ENCODE results near the gene WDR48.

WDR48 gene

DNA sequence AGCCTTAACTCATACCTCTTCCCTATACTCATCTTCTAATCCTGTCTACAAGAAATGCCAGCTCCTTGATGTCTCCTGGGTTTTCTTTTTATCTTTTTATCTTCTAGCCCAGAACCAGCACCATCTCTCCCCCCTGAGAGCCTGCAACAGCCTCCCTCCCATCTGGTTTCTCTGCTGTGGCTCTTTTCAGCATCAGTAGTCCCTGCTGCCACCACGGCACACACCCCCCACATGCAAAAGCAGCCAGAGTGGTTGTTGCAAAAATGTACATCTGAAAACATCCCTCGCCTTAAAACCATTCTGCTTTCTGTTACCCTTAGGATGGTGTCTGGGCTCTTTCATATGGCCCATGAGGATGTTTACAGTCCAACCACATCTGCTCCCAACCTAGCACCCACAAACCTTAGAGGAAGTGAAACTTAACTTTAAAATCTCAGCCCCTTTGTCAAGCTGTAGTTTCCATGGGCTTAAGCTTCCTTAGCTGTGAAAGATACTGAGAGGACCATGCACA, 56.4 kb downstream of the WDR48 start:
- Histone ChIP-seq H3K4me1 (ENCODE audit: control insufficient read depth, insufficient read depth, low read length) (peaks cover 41% of the 10 kb centered on the region), H3K9me3 (ENCODE audit: control insufficient read depth in 2 of 2, low read length in 2 of 2) (no peaks in the 10 kb centered on the region), H3K9ac (ENCODE audit: low read length in 2 of 2) (peak overlapping the region; percentile 86 to 90), H3K27me3 (ENCODE audit: control insufficient read depth in 1 of 2, insufficient read depth in 2 of 2, low read length in 2 of 2) (no peaks in the 10 kb centered on the region), H3K4me3 (ENCODE audit: low read length in 2 of 2) (peak overlapping the region; percentile 83 to 91), H3K27ac (ENCODE audit: low read length) (peak overlapping the region; percentile 90), H3K36me3 (ENCODE audit: control insufficient read depth in 2 of 2, insufficient read depth in 2 of 2, low read length in 2 of 2) (peaks cover 0 to 2% of the 10 kb centered on the region in 2 donors)

DNA sequence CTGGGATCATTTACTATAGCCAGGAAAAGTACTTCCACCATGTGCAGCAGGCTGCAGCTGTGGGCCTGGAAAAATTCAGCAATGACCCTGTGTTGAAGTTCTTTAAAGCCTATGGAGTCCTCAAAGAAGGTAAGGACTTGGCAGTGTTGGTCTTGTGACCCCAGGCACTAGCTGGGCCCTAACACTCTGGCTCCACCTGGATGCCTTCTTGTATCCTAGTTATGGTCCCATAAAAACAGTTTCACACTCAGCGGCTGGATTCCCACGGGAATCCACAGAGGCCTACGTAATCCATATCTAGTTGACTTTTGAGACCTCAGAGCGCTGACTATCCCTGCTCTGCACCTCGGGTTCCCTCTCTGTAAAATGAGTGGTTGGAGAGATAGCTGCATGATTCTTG, 57.3 kb downstream of the WDR48 start:
- Histone ChIP-seq H3K4me1 (ENCODE audit: control insufficient read depth, insufficient read depth, low read length) (peaks cover 35% of the 10 kb centered on the region), H3K36me3 (ENCODE audit: control insufficient read depth in 2 of 2, insufficient read depth in 2 of 2, low read length in 2 of 2) (peaks cover 0 to 2% of the 10 kb centered on the region in 2 donors), H3K27me3 (ENCODE audit: control insufficient read depth in 1 of 2, insufficient read depth in 2 of 2, low read length in 2 of 2) (no peaks in the 10 kb centered on the region), H3K9me3 (ENCODE audit: control insufficient read depth in 2 of 2, low read length in 2 of 2) (no peaks in the 10 kb centered on the region), H3K27ac (ENCODE audit: low read length) (no peak overlapping the region), H3K4me3 (ENCODE audit: low read length in 2 of 2) (peak overlapping the region in 1 of 2 donors; percentile 15), H3K9ac (ENCODE audit: low read length in 2 of 2) (peak overlapping the region in 1 of 2 donors; percentile 47)

DNA sequence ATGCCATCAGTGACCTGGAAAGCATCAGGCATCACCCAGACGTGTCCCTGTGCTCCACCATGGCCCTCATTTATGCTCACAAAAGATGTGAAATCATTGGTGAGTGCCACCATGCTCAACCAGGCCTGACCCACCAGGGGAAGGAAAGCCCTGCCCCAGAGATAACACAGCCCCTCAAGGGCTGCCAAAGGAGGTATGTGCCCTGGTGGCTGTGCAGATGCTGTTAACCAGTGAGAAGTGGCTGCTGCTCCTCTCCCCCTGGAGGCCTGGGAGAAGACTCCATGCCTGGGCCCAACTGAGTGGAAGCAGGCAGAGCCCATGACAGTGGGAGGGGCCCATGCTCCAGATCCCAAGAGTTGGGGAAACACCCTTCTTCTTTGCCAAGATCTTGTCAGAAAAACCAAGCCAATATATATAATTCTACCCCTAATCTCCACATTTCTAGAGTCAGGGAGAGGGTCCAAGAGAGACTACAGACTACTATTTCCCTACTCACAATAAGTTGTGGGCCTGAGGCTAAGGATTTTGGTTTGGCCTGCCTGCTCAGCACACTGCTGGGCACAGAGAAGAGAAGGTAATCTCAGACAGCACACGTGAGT, 58.3 kb downstream of the WDR48 start:
- Histone ChIP-seq H3K9ac (ENCODE audit: low read length in 2 of 2) (no peak overlapping the region), H3K27ac (ENCODE audit: low read length) (no peak overlapping the region), H3K4me3 (ENCODE audit: low read length in 2 of 2) (no peak overlapping the region), H3K9me3 (ENCODE audit: control insufficient read depth in 2 of 2, low read length in 2 of 2) (no peaks in the 10 kb centered on the region), H3K27me3 (ENCODE audit: control insufficient read depth in 1 of 2, insufficient read depth in 2 of 2, low read length in 2 of 2) (no peaks in the 10 kb centered on the region), H3K36me3 (ENCODE audit: control insufficient read depth in 2 of 2, insufficient read depth in 2 of 2, low read length in 2 of 2) (peaks cover 0 to 2% of the 10 kb centered on the region in 2 donors), H3K4me1 (ENCODE audit: control insufficient read depth, insufficient read depth, low read length) (peaks cover 26% of the 10 kb centered on the region)

DNA sequence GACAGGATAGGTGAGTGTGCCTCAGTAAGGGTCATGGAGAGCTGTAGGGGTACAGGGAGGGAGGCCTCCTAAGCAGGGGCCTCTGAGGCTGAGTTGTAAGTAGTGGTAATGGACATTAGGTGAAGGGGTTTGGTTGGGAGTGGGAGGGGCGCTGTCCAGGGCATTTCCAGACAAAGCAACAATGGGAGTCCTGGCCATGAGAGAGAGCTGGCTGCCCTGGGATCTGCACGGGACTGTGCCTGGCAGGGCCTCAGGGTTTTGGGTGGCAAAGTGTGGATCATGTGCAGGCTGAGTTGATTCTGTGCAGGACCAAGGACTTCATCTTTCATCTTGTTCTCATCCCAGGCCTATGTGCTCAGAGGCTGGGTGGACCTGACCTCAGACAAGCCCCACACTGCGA, 60.3 kb downstream of the WDR48 start:
- no peak overlapping the region for H3K27ac ChIP-seq (ENCODE audit: low read length)
- peaks cover 0 to 2% of the 10 kb centered on the region in 2 donors for H3K36me3 ChIP-seq (ENCODE audit: control insufficient read depth in 2 of 2, insufficient read depth in 2 of 2, low read length in 2 of 2)
- H3K4me3 ChIP-seq (ENCODE audit: low read length in 2 of 2) = no peak overlapping the region
- no peaks in the 10 kb centered on the region for H3K9me3 ChIP-seq (ENCODE audit: control insufficient read depth in 2 of 2, low read length in 2 of 2)
- H3K9ac ChIP-seq (ENCODE audit: low read length in 2 of 2) = no peak overlapping the region
- peaks cover 8% of the 10 kb centered on the region for H3K4me1 ChIP-seq (ENCODE audit: control insufficient read depth, insufficient read depth, low read length)
- no peaks in the 10 kb centered on the region for H3K27me3 ChIP-seq (ENCODE audit: control insufficient read depth in 1 of 2, insufficient read depth in 2 of 2, low read length in 2 of 2)

DNA sequence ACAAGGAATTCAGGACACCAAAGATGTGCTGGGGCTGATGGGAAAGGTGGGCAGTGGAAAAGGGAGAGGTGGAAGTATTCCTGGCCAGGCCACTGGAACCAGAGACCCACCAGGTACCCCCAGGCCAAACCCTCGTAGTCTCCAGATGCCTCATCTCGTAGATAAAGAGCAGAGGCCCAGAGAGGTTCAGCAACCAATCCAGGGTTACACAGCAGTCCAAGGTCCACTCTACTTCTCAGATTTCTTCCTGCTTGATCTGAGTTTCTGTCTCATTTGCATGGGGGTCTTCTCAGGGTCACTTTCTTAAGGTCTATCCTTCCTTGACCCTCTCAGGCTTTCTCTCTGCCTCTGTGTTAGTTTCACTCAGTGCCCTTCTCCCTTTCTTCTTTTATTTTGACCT, 60.7 kb downstream of the WDR48 start:
- no peak overlapping the region for H3K4me3 ChIP-seq (ENCODE audit: low read length in 2 of 2)
- no peak overlapping the region for H3K9ac ChIP-seq (ENCODE audit: low read length in 2 of 2)
- H3K27ac ChIP-seq (ENCODE audit: low read length) = no peak overlapping the region
- H3K36me3 ChIP-seq (ENCODE audit: control insufficient read depth in 2 of 2, insufficient read depth in 2 of 2, low read length in 2 of 2) = peaks cover 1 to 2% of the 10 kb centered on the region in 2 donors
- H3K27me3 ChIP-seq (ENCODE audit: control insufficient read depth in 1 of 2, insufficient read depth in 2 of 2, low read length in 2 of 2) = no peaks in the 10 kb centered on the region
- peaks cover 8% of the 10 kb centered on the region for H3K4me1 ChIP-seq (ENCODE audit: control insufficient read depth, insufficient read depth, low read length)
- no peaks in the 10 kb centered on the region for H3K9me3 ChIP-seq (ENCODE audit: control insufficient read depth in 2 of 2, low read length in 2 of 2)

DNA sequence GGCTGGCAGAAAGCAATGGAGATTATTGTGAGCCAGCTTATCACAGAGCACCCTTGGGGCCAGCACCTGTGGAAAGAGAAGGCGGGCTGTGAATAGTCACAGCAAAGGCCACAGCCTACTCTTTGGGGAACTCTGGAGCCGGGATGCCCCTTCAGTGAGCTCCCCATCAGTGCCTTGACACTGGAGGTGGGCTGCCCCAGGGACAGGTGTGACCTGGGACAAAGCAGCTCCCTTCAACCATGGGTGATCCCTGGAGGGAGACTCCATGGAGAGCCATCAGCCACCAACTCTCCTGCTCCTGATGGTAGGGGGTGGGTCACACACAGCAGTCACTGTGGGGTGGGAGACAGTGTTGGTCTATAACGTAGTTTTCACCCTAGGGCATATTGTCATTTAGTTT, 61.5 kb downstream of the WDR48 start:
- Histone ChIP-seq H3K4me3 (ENCODE audit: low read length in 2 of 2) (no peak overlapping the region), H3K27ac (ENCODE audit: low read length) (no peak overlapping the region)

DNA sequence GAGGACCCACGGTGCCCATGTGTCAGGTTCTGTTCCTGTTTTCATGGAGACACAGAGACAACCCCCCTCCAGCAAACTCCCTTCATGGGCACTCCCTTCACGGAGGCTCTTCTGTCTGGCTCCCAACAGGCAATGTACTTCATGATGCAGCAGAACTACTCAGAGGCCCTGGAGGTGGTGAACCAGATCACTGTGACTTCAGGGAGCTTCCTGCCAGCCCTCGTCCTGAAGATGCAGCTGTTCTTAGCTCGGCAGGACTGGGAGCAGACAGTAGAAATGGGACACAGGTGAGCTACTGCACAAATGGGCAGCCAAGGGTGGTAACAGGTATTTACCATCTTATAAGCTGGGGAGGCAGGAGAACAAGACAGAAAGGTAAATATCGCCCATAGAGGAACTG, 62.6 kb downstream of the WDR48 start:
- Histone ChIP-seq H3K27me3 (ENCODE audit: control insufficient read depth in 1 of 2, insufficient read depth in 2 of 2, low read length in 2 of 2) (no peaks in the 10 kb centered on the region), H3K4me1 (ENCODE audit: control insufficient read depth, insufficient read depth, low read length) (no peaks in the 10 kb centered on the region), H3K9ac (ENCODE audit: low read length in 2 of 2) (no peak overlapping the region), H3K36me3 (ENCODE audit: control insufficient read depth in 2 of 2, insufficient read depth in 2 of 2, low read length in 2 of 2) (peaks cover 4 to 7% of the 10 kb centered on the region in 2 donors), H3K4me3 (ENCODE audit: low read length in 2 of 2) (no peak overlapping the region), H3K27ac (ENCODE audit: low read length) (no peak overlapping the region), H3K9me3 (ENCODE audit: control insufficient read depth in 2 of 2, low read length in 2 of 2) (no peaks in the 10 kb centered on the region)

More for the DNA sequence above, 61.5 kb downstream of the WDR48 start:
- peaks cover 3 to 6% of the 10 kb centered on the region in 2 donors for H3K36me3 ChIP-seq (ENCODE audit: control insufficient read depth in 2 of 2, insufficient read depth in 2 of 2, low read length in 2 of 2)
- no peaks in the 10 kb centered on the region for H3K9me3 ChIP-seq (ENCODE audit: control insufficient read depth in 2 of 2, low read length in 2 of 2)
- peaks cover 2% of the 10 kb centered on the region for H3K4me1 ChIP-seq (ENCODE audit: control insufficient read depth, insufficient read depth, low read length)
- no peak overlapping the region for H3K9ac ChIP-seq (ENCODE audit: low read length in 2 of 2)
- no peaks in the 10 kb centered on the region for H3K27me3 ChIP-seq (ENCODE audit: control insufficient read depth in 1 of 2, insufficient read depth in 2 of 2, low read length in 2 of 2)

DNA sequence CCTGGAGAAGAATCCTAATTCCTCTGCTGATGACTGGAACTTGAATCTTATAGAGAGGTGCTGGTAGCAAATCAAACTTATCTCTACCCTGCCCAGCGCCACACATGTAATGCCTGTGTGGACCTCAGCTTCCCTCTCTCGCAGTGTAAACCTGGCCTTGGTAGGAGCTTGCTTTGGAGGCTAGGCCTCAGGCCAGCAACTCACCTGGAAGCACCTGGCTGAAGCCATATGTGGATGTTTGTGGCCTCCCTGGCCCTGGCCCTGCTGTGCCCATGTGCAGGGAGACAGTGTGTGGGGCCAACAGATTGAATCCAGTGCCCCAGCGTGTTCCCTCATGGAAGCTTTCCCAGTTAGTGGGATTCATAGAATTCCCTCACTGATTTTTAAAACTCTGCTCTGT, 64.1 kb downstream of the WDR48 start:
- Histone ChIP-seq H3K9me3 (ENCODE audit: control insufficient read depth in 2 of 2, low read length in 2 of 2) (no peaks in the 10 kb centered on the region), H3K9ac (ENCODE audit: low read length in 2 of 2) (no peak overlapping the region)

DNA sequence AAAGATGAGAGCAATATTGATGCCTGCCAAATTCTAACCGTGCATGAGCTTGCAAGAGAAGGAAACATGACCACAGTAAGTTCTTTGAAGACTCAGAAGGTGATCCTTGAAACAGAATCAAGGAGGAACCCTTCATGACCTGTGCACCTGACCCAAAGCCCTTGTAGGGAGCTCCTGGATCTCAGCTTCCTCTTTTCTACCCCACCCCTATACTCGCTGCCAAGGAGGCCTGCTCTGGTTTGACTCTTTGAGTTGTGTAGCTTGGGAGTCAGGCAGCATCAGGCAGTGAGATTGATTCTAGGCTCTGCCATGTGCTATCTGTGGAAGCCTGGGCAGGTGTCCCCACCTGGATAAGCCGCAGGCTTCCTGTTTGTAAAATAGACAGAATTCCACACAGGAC, 66.3 kb downstream of the WDR48 start:
- Histone ChIP-seq H3K36me3 (ENCODE audit: control insufficient read depth in 2 of 2, insufficient read depth in 2 of 2, low read length in 2 of 2) (peaks cover 5 to 6% of the 10 kb centered on the region in 2 donors), H3K9me3 (ENCODE audit: control insufficient read depth in 2 of 2, low read length in 2 of 2) (no peaks in the 10 kb centered on the region), H3K27ac (ENCODE audit: low read length) (no peak overlapping the region), H3K4me1 (ENCODE audit: control insufficient read depth, insufficient read depth, low read length) (no peaks in the 10 kb centered on the region), H3K27me3 (ENCODE audit: control insufficient read depth in 1 of 2, insufficient read depth in 2 of 2, low read length in 2 of 2) (no peaks in the 10 kb centered on the region), H3K9ac (ENCODE audit: low read length in 2 of 2) (no peak overlapping the region), H3K4me3 (ENCODE audit: low read length in 2 of 2) (no peak overlapping the region)

More for the DNA sequence above, 64.1 kb downstream of the WDR48 start:
- Histone ChIP-seq H3K27ac (ENCODE audit: low read length) (no peak overlapping the region), H3K27me3 (ENCODE audit: control insufficient read depth in 1 of 2, insufficient read depth in 2 of 2, low read length in 2 of 2) (no peaks in the 10 kb centered on the region), H3K4me1 (ENCODE audit: control insufficient read depth, insufficient read depth, low read length) (no peaks in the 10 kb centered on the region), H3K4me3 (ENCODE audit: low read length in 2 of 2) (no peak overlapping the region), H3K36me3 (ENCODE audit: control insufficient read depth in 2 of 2, insufficient read depth in 2 of 2, low read length in 2 of 2) (peaks cover 5 to 6% of the 10 kb centered on the region in 2 donors)

DNA sequence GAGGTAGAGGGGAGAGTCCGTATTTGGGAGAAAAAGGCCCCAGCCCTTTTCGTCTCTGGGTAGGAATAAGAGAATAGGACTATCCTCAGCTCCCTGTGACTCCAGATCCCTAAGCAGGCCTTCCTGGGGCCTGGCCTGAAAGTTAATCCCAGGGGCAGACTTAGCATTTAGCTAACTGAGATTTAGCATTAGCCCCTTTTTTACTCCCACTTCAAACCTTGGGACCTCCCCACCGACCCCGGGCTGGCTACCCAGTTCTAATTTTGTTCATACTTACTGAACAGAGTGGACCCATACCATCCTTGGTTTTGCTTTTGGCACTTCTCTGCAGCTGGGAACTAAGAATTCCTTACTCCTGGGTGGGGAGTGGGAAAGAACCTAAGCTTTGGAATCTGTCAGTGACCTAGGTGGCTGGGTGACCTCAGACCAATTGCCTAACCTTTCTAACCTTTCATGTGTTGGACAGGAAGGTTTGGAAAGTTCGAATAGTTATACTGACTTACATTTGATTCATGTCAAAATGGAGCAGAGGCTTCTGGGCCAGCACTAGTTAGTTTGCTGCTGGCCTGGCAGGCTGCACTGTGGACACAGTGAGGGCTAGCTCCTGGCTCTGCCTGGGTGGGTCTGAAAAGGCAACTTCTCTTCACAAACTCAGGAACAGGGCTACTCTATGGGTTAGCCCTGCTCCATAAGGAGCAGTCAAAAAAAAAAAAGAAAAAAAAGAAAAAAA, 67.3 kb downstream of the WDR48 start:
- Histone ChIP-seq H3K9ac (ENCODE audit: low read length in 2 of 2) (no peak overlapping the region), H3K4me1 (ENCODE audit: control insufficient read depth, insufficient read depth, low read length) (no peaks in the 10 kb centered on the region), H3K9me3 (ENCODE audit: control insufficient read depth in 2 of 2, low read length in 2 of 2) (no peaks in the 10 kb centered on the region), H3K4me3 (ENCODE audit: low read length in 2 of 2) (no peak overlapping the region), H3K36me3 (ENCODE audit: control insufficient read depth in 2 of 2, insufficient read depth in 2 of 2, low read length in 2 of 2) (peaks cover 5 to 6% of the 10 kb centered on the region in 2 donors), H3K27me3 (ENCODE audit: control insufficient read depth in 1 of 2, insufficient read depth in 2 of 2, low read length in 2 of 2) (no peaks in the 10 kb centered on the region), H3K27ac (ENCODE audit: low read length) (no peak overlapping the region)

DNA sequence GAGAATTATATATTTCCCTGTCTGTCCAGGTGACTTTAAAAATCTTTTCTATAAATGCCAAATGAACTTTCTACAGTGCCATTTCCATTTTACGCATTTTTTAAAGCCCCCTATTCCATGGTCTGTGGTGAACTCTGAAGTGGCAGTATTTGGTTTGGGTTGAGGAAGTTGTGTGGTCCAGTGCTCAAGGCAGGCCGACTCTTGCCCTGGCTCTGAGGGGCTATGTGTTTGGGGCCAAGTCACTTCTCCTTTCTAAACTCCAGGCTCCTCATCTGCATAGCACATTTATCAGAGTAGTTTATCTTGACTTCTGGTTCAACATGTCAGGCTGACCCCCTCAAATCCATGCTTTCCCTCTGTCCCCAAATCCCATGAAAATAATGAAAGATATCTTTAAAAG, 69.8 kb downstream of the WDR48 start:
- peaks cover 12% of the 10 kb centered on the region for H3K4me1 ChIP-seq (ENCODE audit: control insufficient read depth, insufficient read depth, low read length)
- no peak overlapping the region for H3K27ac ChIP-seq (ENCODE audit: low read length)

More for the DNA sequence above, 69.8 kb downstream of the WDR48 start:
- Histone ChIP-seq H3K9ac (ENCODE audit: low read length in 2 of 2) (no peak overlapping the region), H3K4me3 (ENCODE audit: low read length in 2 of 2) (no peak overlapping the region), H3K27me3 (ENCODE audit: control insufficient read depth in 1 of 2, insufficient read depth in 2 of 2, low read length in 2 of 2) (no peaks in the 10 kb centered on the region), H3K9me3 (ENCODE audit: control insufficient read depth in 2 of 2, low read length in 2 of 2) (no peaks in the 10 kb centered on the region), H3K36me3 (ENCODE audit: control insufficient read depth in 2 of 2, insufficient read depth in 2 of 2, low read length in 2 of 2) (peaks cover 5 to 6% of the 10 kb centered on the region in 2 donors)

Measured in stomach smooth muscle (tissue), 2 donors.